HUES48 (cell line): ENCODE results near the gene LGR5.

Source experiments
- H3K27ac ChIP-seq: one replicate; pipeline ENCODE4 v1.7.0; 2013; ENCODE audit warnings: low read depth, low read length, inconsistent platforms
- H3K27me3 ChIP-seq: 2 replicates; pipeline ENCODE4 v1.6.1; 2013; ENCODE audit warnings: mild to moderate bottlenecking, low read length; ENCODE audit not compliant: control insufficient read depth, insufficient read depth
- H3K36me3 ChIP-seq: 2 replicates; pipeline ENCODE4 v1.6.1; 2013; ENCODE audit warnings: low read length; ENCODE audit not compliant: control insufficient read depth, insufficient read depth
- H3K4me1 ChIP-seq: 2 replicates; pipeline ENCODE4 v1.6.1; 2013; ENCODE audit warnings: mild to moderate bottlenecking, low read length; ENCODE audit not compliant: control insufficient read depth, insufficient read depth
- H3K4me3 ChIP-seq: 2 replicates; pipeline ENCODE4 v1.5.1; 2013; ENCODE audit warnings: mild to moderate bottlenecking, low read depth, low read length
- H3K9ac ChIP-seq: 2 replicates; pipeline ENCODE4 v1.6.1; 2013; ENCODE audit warnings: mild to moderate bottlenecking, low read depth, low read length, moderate library complexity
- H3K9me3 ChIP-seq: 2 replicates; pipeline ENCODE4 v1.6.1; 2013; ENCODE audit warnings: low read length; ENCODE audit not compliant: control insufficient read depth, insufficient read depth

Gene LGR5

GRCh38 chr12:71415336-71416231 lies 24.0 kb upstream of the LGR5 start:
- Histone ChIP-seq H3K36me3 (no peaks in the 10 kb centered on the region), H3K27ac (no peak overlapping the region), H3K9me3 (0 out of 2 replicates have a peak, but pooled peaks cover 2% of the 10 kb centered on the region), H3K4me1 (no peaks in the 10 kb centered on the region), H3K9ac (no peak overlapping the region), H3K27me3 (no peaks in the 10 kb centered on the region), H3K4me3 (no peak overlapping the region)

DNA sequence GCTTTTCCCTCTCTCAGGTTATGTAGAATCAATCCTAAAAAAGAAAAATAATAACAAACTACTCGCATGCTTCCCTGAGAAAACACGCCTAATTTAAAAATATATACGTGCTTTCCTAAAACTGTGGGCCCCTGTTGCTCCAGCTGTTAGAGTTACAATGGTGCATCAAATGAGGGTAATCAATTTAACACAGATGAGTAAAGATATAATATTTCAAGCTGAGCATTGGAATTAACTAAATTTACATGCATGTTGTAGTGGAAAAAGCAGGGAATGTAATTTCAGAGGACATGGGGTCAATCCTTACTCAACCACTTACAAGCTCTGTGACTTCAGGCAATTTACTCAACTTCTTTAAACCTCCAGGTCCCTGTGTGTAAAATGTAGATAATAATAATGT lies 22.4 kb upstream of the LGR5 start:
- Histone ChIP-seq H3K27ac (no peak overlapping the region), H3K9me3 (no peaks in the 10 kb centered on the region), H3K4me3 (no peak overlapping the region), H3K4me1 (no peaks in the 10 kb centered on the region), H3K36me3 (no peaks in the 10 kb centered on the region), H3K9ac (no peak overlapping the region), H3K27me3 (no peaks in the 10 kb centered on the region)

DNA sequence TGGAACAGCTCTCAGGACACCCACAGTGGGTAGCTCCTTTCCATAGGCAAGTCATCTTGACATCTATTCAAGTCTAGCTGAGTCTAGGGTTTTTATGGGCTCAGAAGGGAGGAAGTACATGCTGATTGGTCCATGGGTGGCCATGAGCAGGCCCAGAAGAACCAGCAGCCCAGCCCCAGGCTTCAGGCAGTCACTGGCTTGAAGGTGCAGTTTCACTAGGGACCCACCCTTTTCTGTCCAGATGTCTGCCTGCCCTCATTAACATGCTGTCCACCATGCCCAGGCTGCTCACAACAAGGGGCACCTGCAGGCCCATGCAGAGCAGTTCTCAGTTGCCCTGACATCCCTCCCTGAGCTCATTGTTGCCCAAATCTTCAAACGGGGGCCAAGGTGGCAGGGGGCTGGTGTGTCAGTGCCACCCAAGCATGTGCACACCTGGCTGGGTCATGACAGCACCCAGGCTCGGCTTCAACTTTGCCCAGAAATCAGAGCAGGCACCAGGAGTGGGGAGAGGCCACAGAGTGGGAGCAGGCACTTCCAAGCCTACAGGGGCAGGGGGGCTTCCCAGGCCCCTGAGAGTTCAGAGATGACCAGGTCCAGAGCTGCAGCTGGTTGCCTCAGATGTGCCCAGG lies 18.7 kb upstream of the LGR5 start:
- no peaks in the 10 kb centered on the region for H3K4me1 ChIP-seq
- no peaks in the 10 kb centered on the region for H3K9me3 ChIP-seq
- H3K27me3 ChIP-seq, result no peaks in the 10 kb centered on the region
- no peak overlapping the region for H3K4me3 ChIP-seq
- no peak overlapping the region for H3K9ac ChIP-seq
- H3K36me3 ChIP-seq, result no peaks in the 10 kb centered on the region
- no peak overlapping the region for H3K27ac ChIP-seq

DNA sequence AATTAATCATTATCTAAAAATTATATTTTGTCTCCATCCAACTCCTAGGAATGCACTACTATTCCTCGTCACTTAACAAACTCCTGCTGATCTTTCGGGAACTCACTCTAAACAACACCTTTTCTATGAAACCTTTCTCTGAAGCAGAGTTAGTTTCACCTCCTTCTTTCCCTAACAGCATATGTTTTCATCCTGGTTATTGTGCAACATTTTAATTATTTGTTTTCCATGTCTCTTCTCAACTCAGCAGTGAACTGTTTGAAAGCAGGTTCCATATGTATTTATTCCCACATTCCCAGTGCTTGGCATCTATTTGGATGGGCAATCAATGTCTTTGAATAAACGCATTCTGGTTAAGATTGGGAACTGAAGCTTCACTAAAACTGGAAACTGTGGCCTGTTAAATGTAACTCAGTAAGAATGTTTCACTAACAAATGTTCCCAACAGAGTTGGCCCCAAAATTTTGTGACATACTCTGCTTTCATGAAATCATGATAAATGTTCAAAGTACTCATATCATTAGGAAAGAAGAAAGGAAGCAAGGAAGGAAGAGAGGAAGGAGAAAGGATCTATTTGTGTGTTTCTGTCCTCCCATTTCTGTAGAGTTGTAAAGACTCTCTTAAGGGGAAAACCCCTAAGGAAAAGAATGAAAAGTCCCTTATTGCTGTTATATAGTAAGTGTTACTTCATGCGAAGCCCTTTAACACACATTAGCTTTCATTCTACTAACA lies 13.9 kb upstream of the LGR5 start:
- Histone ChIP-seq H3K27me3 (no peaks in the 10 kb centered on the region), H3K4me3 (no peak overlapping the region), H3K9ac (no peak overlapping the region), H3K9me3 (no peaks in the 10 kb centered on the region), H3K27ac (no peak overlapping the region), H3K4me1 (no peaks in the 10 kb centered on the region), H3K36me3 (no peaks in the 10 kb centered on the region)

DNA sequence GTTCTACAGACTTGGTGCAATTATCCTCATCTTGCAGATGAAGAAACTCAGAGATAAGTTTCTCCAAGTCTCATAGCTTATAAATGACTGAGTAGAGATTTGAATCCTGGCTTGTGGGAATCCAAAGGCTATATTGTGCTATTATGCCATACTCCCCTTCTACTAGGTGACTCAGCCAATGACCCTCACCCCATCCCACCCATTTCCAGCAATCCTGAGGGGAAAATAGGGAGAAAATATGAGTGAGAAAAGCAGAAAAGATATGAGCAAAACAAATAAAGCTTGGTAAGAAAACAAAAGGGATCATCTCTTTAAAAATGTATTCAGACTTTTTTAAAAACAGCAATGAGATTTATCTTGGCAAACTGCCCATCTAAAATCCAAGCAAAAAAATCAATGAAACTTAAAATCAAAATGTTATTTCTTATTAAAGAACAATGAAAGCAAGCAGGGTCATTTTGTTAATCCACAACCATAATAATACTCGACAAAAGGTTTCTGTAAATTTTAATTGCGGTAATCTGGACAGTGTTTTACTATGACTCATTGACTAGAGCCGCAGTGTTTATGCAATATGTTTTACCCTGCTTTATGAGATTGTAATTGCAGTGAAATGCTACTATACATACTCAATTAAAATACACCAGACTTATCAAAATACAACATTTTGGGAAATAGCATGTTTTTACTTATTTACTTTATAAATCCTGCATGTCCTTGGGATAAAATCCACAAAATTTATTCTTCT lies 13.1 kb upstream of the LGR5 start:
- H3K9ac ChIP-seq, result no peak overlapping the region
- no peaks in the 10 kb centered on the region for H3K9me3 ChIP-seq
- no peak overlapping the region for H3K27ac ChIP-seq
- H3K4me1 ChIP-seq, result no peaks in the 10 kb centered on the region
- no peaks in the 10 kb centered on the region for H3K27me3 ChIP-seq
- no peak overlapping the region for H3K4me3 ChIP-seq
- H3K36me3 ChIP-seq, result no peaks in the 10 kb centered on the region

GRCh38 chr12:71430756-71431155 lies 8.8 kb upstream of the LGR5 start:
- Histone ChIP-seq H3K4me3 (no peak overlapping the region), H3K9ac (no peak overlapping the region), H3K4me1 (no peaks in the 10 kb centered on the region), H3K27me3 (no peaks in the 10 kb centered on the region), H3K36me3 (no peaks in the 10 kb centered on the region), H3K27ac (no peak overlapping the region), H3K9me3 (peaks cover 3% of the 10 kb centered on the region; the same call in 1 of the 2 replicates)

- Histone ChIP-seq H3K27me3 (no peaks in the 10 kb centered on the region), H3K9me3 (peaks cover 4% of the 10 kb centered on the region), H3K36me3 (no peaks in the 10 kb centered on the region), H3K4me3 (no peak overlapping the region), H3K4me1 (no peaks in the 10 kb centered on the region), H3K27ac (no peak overlapping the region), H3K9ac (no peak overlapping the region)
Observed at GRCh38 chr12:71431991-71432390, 7.6 kb upstream of the LGR5 start.

GRCh38 chr12:71432936-71433335 lies 6.7 kb upstream of the LGR5 start:
- no peak overlapping the region for H3K9ac ChIP-seq
- peaks cover 9% of the 10 kb centered on the region for H3K27me3 ChIP-seq
- no peak overlapping the region for H3K27ac ChIP-seq
- peaks cover 4% of the 10 kb centered on the region for H3K9me3 ChIP-seq
- no peak overlapping the region for H3K4me3 ChIP-seq
- no peaks in the 10 kb centered on the region for H3K36me3 ChIP-seq
- no peaks in the 10 kb centered on the region for H3K4me1 ChIP-seq

GRCh38 chr12:71436696-71437095 lies 2.9 kb upstream of the LGR5 start:
- Histone ChIP-seq H3K36me3 (no peaks in the 10 kb centered on the region), H3K9me3 (peaks cover 4% of the 10 kb centered on the region), H3K4me1 (peaks cover 11% of the 10 kb centered on the region; the same call in 1 of the 2 replicates), H3K27ac (no peak overlapping the region), H3K4me3 (no peak overlapping the region), H3K27me3 (peaks cover 47% of the 10 kb centered on the region), H3K9ac (no peak overlapping the region)

- peak overlapping the region; percentile 58 for H3K4me3 ChIP-seq
- no peak overlapping the region for H3K9ac ChIP-seq
- peaks cover 67% of the 10 kb centered on the region for H3K27me3 ChIP-seq
- peaks cover 4% of the 10 kb centered on the region for H3K9me3 ChIP-seq
- H3K27ac ChIP-seq, result peak overlapping the region; percentile 9
- peaks cover 11% of the 10 kb centered on the region; the same call in 1 of the 2 replicates for H3K4me1 ChIP-seq
- H3K36me3 ChIP-seq, result no peaks in the 10 kb centered on the region
Observed at GRCh38 chr12:71438670-71439361, 782 bp upstream of the LGR5 start.
